HG03442 (cell line): Measurements from ENCODE around the gene RPS28.
A peak's percentile ranks its signal among the peaks of the same experiment; 100 is the strongest.
"Not testable (repeated sequence)": the region's sequence is repeated elsewhere in the genome, so short reads cannot be mapped to it uniquely, and the experiment has no call there.

ENCODE experiments used
- ATAC-seq: cut with Tn5 transposase; IDR thresholded peaks from one replicate; pipeline ENCODE4 v1.9.1; 2021; ENCODE audit warnings: mild to moderate bottlenecking, moderate library complexity; ENCODE audit not compliant: unreplicated experiment

RPS28 gene

GRCh38 chr19:8321067-8321985 is at the start of gene RPS28, which contains the start of gene NDUFA7:
TSS of gene RPS28 (plus strand) at chr19:8321496. CDS start at chr19:8321531, 35 bp downstream.
TSS of gene NDUFA7 (minus strand) at chr19:8321375. CDS start at chr19:8321358, 17 bp downstream.
- ATAC-seq: peak; percentile 90

- ATAC-seq: not testable (repeated sequence)
These were observed 44.8 kb upstream of the RPS28 start for GRCh38 chr19:8276508-8276907.

GRCh38 chr19:8291337-8291736 is 30.0 kb upstream of the RPS28 start:
- ATAC-seq: not testable (repeated sequence)

GRCh38 chr19:8302357-8302691 is 19.0 kb upstream of the RPS28 start:
- ATAC-seq: no peak

GRCh38 chr19:8302734-8303133 is 18.6 kb upstream of the RPS28 start:
- ATAC-seq: no peak

- ATAC-seq: no peak
These were observed 16.3 kb upstream of the RPS28 start for GRCh38 chr19:8304841-8305621.

GRCh38 chr19:8305798-8306197 is 15.5 kb upstream of the RPS28 start:
- ATAC-seq: no peak

- ATAC-seq: no peak
These were observed 14.9 kb upstream of the RPS28 start for GRCh38 chr19:8306235-8307054.

GRCh38 chr19:8307400-8307964 is 13.8 kb upstream of the RPS28 start:
- no peak for ATAC-seq

GRCh38 chr19:8307965-8308866 is 13.1 kb upstream of the RPS28 start, which contains the start of gene CD320:
TSS of gene CD320 (minus strand) at chr19:8308358. CDS start at chr19:8308290, 68 bp downstream.
- peak; percentile 73 for ATAC-seq

GRCh38 chr19:8308891-8309291 is 12.4 kb upstream of the RPS28 start:
- no peak for ATAC-seq

GRCh38 chr19:8310342-8311055 is 10.8 kb upstream of the RPS28 start:
- ATAC-seq: no peak

GRCh38 chr19:8311461-8312260 is 9.6 kb upstream of the RPS28 start:
- ATAC-seq: no peak

GRCh38 chr19:8314981-8315640 is 6.2 kb upstream of the RPS28 start:
- not testable (repeated sequence) for ATAC-seq

GRCh38 chr19:8316351-8317125 is 4.8 kb upstream of the RPS28 start:
- ATAC-seq: no peak

GRCh38 chr19:8318835-8319234 is 2.5 kb upstream of the RPS28 start:
- ATAC-seq: not testable (repeated sequence)
